Measurements from ENCODE around the gene EIF4H. TPM values are rescaled to one million over a fixed set of nuclear protein-coding genes. Genes with fewer than 3 reads are reported as not detected.

The EIF4H gene
- 363 and 515 TPM in 2 replicates for total RNA-seq

DNA sequence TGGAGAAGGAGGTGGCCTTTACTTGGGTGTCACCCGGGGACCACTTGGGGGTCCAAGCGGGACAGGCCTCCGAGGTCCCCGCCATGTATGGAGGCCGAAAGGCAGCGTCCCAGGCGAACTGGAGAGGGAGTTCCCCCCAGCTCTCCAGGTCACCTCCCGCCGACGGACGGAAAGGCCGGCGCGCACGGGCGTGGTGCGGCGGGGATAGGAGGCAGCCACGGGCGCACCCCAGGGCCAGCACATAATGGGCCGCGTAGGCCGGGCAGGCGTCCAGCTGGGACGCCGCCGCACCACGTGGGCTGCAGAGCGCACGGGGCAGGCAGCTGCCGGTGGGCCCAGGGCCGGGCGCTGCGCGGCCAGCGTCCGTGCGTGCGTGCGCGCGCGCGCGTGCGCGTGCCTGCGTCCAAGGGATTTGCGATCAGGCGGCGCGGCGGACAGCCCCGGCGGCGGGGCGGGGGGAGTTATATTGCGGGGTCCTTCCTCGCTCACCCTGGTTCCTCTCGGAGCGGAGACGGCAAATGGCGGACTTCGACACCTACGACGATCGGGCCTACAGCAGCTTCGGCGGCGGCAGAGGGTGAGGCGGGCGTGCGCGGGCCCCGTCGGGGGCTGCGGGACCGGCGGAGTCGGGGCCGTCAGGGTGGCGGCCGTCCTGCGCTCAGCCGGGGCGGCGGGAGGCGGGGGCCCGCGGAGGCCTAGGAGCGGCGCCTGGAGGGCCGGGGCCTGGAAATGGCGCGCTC lies at the start of gene EIF4H:
TSS of gene EIF4H (plus strand) at position 491 of the 740 bp plus-strand sequence. CDS start at position 519, 28 bp downstream.

Other genes with a start within 250 kb of the EIF4H start
- gene ELN, start 146.2 kb upstream of the EIF4H start, total RNA-seq = 0.81 and 95.7 TPM in 2 replicates
- 14.7 and 38.9 TPM in 2 replicates for gene LIMK1, start 90.6 kb upstream of the EIF4H start, total RNA-seq
- 0.49 and 3.1 TPM in 2 replicates for gene LAT2, start 35.6 kb downstream of the EIF4H start, total RNA-seq
- 25.0 and 29.3 TPM in 2 replicates for gene RFC2, start 80.0 kb downstream of the EIF4H start, total RNA-seq
- gene CLIP2, start 115.1 kb downstream of the EIF4H start, total RNA-seq = 31.7 and 65.3 TPM in 2 replicates

Measured in bladder microvascular endothelial cell (primary cell).